ENCODE results near the gene MFNG. TPM values are rescaled to one million over a fixed set of nuclear protein-coding genes. Genes with fewer than 3 reads are reported as not detected.
A peak's percentile ranks its signal among the peaks of the same experiment; 100 is the strongest.

MFNG gene
- total RNA-seq, 4 donors from 2014 or later = 7.5 to 23.1 (median 18.5) TPM

DNA sequence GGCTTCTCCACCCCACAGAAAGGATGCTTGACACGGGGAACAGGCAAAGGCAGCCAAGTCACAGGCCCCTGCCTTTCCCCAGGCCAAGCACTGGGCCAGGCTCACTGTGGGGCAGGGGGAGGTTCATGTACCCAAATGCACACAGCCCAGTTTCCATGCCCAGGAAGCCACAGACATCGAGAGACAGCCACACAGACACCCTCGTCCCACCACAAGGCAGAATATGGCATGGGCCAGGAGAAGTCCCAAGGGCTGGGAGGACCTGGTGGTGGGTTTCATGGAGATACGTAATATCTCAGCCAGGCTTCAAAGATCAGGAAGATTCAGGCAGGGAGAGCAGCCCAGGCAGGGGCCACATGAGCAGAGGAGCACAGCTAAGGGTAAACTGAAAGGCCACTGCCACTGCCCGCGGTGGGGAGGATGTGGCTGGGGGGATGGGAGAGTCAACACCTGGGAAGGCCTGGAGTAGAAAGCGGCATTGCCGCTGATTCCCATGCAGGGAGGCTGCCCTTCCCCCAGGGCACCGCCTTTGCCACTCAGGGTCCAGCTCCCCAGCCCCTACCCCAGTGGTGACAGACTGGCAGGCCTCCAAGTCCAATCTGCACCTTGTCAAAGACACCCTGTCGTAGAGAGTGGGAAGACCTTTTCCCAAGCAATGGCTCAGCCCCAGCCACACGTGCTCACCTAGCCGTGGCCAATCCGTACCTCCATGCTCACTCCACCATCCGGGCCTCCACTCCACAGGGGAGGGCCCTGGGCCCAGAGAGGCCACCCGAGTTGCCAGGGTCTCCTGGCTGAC is 2.4 kb upstream of the MFNG start:
- intact Hi-C loops (cut with DNase I) = no loop called here
- no peaks in the 10 kb centered on the region for H3K9me3 ChIP-seq
- DNase-seq (ENCODE audit: extremely low spot score) = no peak
- TF ChIP-seq EP300 (IDR thresholded peaks at IDR 0.05) (no peak), POLR2A (IDR thresholded peaks at IDR 0.05; ENCODE audit: low read depth) (no peak)
- 74% methylated on average over 15 of the region's 15 CpGs for WGBS
- H3K27ac ChIP-seq (replicated peaks in 1 of 4) = no peak overlapping the region
- H3K27me3 ChIP-seq = peaks cover 0 to 80% (median 2%) of the 10 kb centered on the region in 4 donors
- H3K36me3 ChIP-seq = peaks cover 0 to 17% (median 11%) of the 10 kb centered on the region in 4 donors
- H3K4me1 ChIP-seq = peaks cover 18 to 26% (median 20%) of the 10 kb centered on the region in 4 donors
- H3K4me3 ChIP-seq = no peak overlapping the region

DNA sequence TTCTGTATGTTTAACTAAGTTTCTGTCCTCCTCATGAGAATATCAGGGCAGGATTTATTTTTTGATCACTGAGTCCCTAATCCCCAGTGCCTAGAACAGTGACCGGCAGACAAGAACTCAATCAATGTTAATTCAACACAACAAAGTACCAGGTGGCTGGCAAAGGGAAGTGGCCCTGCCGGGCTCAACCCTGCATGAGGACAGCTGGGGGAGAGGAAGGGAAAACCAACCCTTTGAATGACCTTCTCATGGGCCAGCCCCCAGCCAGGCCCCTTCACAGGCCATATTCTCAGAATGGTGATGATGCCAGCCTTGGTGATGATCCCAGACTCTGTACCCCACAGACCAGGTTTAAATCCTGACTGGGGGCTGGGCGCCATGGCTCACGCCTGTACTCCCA is 1.4 kb upstream of the MFNG start:
- no peak overlapping the region for H3K27ac ChIP-seq (replicated peaks in 1 of 4)
- no peak overlapping the region for H3K4me3 ChIP-seq
- peaks cover 18 to 27% (median 25%) of the 10 kb centered on the region in 4 donors for H3K4me1 ChIP-seq
- H3K9me3 ChIP-seq = no peaks in the 10 kb centered on the region
- 64% methylated on average over 2 of the region's 4 CpGs for WGBS
- intact Hi-C loops (cut with DNase I) = no loop called here
- TF ChIP-seq POLR2AphosphoS5 (IDR thresholded peaks at IDR 0.05) (no peak), POLR2A (IDR thresholded peaks at IDR 0.05; ENCODE audit: low read depth) (no peak), EP300 (IDR thresholded peaks at IDR 0.05) (no peak)
- TF ChIP-seq, protein P1, sequence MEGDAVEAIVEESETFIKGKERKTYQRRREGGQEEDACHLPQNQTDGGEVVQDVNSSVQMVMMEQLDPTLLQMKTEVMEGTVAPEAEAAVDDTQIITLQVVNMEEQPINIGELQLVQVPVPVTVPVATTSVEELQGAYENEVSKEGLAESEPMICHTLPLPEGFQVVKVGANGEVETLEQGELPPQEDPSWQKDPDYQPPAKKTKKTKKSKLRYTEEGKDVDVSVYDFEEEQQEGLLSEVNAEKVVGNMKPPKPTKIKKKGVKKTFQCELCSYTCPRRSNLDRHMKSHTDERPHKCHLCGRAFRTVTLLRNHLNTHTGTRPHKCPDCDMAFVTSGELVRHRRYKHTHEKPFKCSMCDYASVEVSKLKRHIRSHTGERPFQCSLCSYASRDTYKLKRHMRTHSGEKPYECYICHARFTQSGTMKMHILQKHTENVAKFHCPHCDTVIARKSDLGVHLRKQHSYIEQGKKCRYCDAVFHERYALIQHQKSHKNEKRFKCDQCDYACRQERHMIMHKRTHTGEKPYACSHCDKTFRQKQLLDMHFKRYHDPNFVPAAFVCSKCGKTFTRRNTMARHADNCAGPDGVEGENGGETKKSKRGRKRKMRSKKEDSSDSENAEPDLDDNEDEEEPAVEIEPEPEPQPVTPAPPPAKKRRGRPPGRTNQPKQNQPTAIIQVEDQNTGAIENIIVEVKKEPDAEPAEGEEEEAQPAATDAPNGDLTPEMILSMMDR (IDR thresholded peaks at IDR 0.05) = no peak
- peaks cover 0 to 77% (median 2%) of the 10 kb centered on the region in 4 donors for H3K27me3 ChIP-seq
- no peak for DNase-seq (ENCODE audit: extremely low spot score)
- peaks cover 0 to 17% (median 9%) of the 10 kb centered on the region in 4 donors for H3K36me3 ChIP-seq

DNA sequence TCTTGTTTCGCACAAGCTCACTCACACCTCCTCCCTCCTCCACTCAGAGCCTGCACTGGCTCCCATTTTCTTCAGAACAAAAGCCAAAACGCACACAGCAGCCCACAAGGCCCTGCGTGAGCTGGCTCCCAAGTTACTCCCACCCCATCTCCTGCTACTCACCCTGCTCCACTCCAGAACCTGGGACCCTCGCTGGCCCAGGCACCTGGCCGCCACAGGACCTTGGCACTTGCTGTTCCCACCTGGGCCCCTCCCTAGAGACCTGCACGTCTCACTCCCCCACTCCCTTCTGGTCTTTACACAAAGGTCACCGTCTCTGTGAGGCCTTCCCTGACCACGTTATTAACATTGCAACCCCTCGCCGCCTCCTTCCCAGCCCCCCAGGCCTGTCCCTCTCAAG is 945 bp upstream of the MFNG start:
- H3K9me3 ChIP-seq = no peaks in the 10 kb centered on the region
- H3K4me3 ChIP-seq = no peak overlapping the region
- peaks cover 18 to 27% (median 25%) of the 10 kb centered on the region in 4 donors for H3K4me1 ChIP-seq
- intact Hi-C loops (cut with DNase I) = no loop called here
- peaks cover 0 to 12% (median 8%) of the 10 kb centered on the region in 4 donors for H3K36me3 ChIP-seq
- no peak for DNase-seq (ENCODE audit: extremely low spot score)
- 85% methylated on average over 10 of the region's 10 CpGs for WGBS
- H3K27me3 ChIP-seq = peaks cover 0 to 77% (median 1%) of the 10 kb centered on the region in 4 donors
- TF ChIP-seq, protein P1 (IDR thresholded peaks at IDR 0.05) = no peak
- no peak for TF ChIP-seq POLR2AphosphoS5 (IDR thresholded peaks at IDR 0.05)
- TF ChIP-seq POLR2A (IDR thresholded peaks at IDR 0.05; ENCODE audit: low read depth) = no peak
- TF ChIP-seq EP300 (IDR thresholded peaks at IDR 0.05) = no peak
- no peak overlapping the region for H3K27ac ChIP-seq (replicated peaks in 1 of 4)

DNA sequence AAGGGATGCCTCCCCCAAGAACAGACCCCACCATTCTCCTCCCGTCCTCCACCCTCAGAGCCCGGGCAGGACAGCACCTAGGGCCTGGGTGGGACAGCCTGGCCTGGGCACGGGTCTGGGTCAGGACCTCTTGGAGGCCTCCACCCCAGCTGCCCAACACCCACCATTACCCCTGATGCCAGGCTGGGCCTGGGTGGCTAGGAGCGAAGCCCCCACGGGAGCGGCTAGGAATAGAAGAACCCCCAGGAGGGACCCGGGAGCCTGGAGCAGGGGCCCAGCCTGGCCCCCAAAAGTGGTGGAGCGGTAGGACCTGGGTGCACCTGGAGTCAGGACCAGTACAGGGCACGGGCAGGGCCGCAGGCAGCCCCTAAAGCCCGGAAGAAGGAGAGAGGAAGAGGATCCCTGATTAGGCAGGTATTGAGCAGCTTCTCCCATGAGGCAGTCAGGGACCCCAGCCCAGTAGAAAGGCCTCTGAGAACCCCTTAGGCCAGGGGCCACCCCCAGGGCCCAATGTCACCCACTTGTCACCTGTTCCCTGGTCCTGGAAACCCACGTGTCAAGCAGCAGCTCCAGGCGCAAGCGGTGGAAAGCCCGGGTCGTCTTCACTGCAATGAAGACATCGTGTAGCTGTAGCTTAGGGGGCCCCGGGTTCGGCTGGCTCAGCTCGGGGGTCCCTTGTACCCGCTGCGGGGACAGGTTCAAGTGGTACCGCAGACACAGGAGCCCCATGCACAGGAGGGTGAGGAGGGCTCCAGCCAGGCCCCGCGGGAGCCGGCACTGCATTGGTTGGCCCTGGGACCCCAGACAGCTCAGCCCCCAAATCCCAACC is 575 bp downstream of the MFNG start:
- Histone ChIP-seq H3K4me3 (peak overlapping the region; percentile 36 to 58 (median 44)), H3K27ac (replicated peaks in 1 of 4) (peak overlapping the region; percentile 27 to 70 (median 66)), H3K27me3 (peaks cover 0 to 79% (median 0%) of the 10 kb centered on the region in 4 donors), H3K36me3 (peaks cover 0 to 4% (median 3%) of the 10 kb centered on the region in 4 donors), H3K9me3 (no peaks in the 10 kb centered on the region), H3K4me1 (peaks cover 18 to 27% (median 25%) of the 10 kb centered on the region in 4 donors)
- no peak for DNase-seq (ENCODE audit: extremely low spot score)
- TF ChIP-seq POLR2A (IDR thresholded peaks at IDR 0.05; ENCODE audit: low read depth) (no peak), EP300 (IDR thresholded peaks at IDR 0.05) (no peak), POLR2AphosphoS5 (IDR thresholded peaks at IDR 0.05) (no peak)
- TF ChIP-seq, protein P1 (IDR thresholded peaks at IDR 0.05) = no peak
- no CpG with 5 or more reads among the region's 26 CpGs for WGBS
- intact Hi-C loops (cut with DNase I) = no loop called here
